CD4-positive, alpha-beta T cell treated with Interleukin-15 for 1 hour (primary cell): ENCODE measurements around the gene A3GALT2.
"Not testable (repeated sequence)": the region's sequence is repeated elsewhere in the genome, so short reads cannot be mapped to it uniquely, and the experiment has no call there.

ENCODE experiments used
- DNase-seq: peaks from one replicate; pipeline ENCODE4 v3.0.0-alpha.2; 2020

A3GALT2 gene

DNA sequence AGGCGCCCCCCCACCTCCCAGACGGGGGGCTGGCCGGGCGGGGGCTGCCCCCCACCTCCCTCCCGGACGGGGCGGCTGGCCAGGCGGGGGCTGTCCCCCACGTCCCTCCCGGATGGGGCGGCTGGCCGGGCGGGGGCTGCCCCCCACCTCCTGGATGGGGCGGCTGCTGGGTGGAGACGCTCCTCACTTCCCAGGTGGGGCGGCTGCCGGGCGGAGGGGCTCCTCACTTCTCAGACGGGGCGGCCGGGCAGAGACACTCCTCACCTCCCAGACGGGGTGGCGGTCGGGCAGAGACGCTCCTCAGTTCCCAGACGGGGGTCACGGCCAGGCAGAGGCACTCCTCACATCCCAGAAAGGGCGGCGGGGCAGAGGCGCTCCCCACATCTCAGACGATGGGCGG is 11.5 kb downstream of the A3GALT2 start:
- not testable (repeated sequence) for DNase-seq

DNA sequence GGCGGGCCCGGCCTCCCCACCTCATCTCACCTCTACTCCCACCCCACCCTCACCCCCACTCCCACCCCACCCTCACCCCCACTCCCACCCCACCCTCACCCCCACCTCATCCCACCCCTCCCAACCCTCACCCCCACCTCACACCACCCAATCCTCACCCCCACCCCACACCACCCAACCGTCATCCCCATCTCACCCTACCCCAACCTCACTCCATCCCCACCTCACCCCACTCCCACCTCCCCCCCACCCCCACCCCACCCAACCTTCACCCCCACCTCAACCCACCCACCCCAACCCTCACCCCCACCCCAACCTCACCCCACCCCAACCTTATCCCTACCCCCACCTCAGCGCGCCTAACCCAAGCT is 13.4 kb downstream of the A3GALT2 start:
- no peak for DNase-seq

DNA sequence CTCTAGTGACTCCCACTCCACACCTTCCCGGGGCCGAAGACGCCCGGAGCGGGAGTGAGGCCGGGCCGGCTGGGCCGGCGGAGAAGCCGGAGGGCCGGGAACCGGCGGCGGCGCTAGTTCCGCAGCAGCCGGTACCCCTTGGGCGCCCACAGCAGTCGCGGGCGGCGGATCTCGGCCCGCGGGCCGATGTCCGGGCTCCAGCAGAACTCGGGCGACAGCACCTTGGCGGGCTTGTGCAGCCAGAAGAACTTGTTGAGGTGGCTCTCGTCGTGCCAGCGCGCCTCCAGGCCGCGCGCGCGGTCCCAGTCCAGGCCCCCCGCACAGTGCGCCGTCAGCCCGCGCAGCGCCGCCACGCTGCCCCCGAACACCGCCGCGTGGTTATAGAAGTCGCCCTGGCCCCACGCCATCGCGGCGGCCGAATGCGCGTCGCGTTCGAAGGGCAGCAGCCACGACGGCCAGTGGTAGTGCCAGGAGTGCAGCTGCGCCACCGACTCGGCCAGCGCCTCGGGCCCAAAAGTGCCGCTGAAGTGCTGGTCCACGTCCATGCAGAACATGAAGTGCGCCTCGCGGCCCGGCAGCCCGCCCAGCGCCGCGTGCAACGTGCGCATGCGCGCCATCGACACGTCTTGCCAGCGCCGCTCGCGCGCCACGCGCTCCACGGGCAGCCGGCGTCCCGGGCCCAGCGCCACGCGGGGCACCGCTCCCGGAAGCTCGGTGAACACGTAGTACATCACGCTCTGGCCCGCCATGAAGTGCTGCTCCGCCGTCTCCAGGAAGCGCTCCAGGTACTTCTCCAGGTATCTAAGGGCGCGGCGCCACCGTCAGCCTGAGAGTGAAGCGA is 14.0 kb downstream of the A3GALT2 start:
- no peak for DNase-seq

DNA sequence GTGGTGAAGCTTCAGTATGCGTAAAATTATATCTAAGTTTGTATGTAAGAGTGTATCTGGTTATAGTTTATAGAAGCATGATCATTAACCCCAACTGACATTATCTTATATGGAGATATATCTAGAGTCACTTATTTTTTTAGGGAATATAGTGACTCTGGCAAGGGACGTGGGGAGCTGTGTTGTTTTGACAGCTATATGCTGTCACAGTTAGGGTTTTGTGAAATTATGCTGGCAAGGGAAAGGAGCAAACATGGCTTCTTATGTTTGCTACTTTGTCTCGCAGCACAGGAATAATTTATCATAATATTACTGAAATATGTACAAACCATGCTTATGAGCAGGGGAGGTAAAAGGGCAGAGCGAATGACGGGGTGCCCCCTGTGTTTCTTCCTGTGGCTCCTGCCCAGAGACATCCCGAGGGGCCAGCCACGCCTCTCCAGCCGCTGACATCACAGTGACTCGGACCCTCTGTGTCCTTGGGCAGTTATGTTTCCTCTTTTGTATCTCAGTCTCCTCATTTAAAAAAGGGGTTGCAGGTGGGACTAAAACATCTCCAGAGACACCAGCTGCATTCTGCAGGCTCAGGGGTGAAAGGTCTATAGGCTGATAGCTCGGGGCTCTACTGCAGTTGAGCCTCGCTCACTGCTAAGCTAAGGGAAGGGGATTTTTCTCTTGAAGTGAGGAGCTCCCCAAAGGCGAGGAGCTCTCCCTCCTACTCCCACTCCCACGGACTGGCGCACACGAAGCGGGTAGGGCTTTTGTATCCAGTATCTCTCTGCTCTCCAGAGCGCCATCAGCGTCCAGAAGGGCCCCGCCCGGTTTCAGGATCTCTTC is 14.9 kb downstream of the A3GALT2 start:
- no peak for DNase-seq

DNA sequence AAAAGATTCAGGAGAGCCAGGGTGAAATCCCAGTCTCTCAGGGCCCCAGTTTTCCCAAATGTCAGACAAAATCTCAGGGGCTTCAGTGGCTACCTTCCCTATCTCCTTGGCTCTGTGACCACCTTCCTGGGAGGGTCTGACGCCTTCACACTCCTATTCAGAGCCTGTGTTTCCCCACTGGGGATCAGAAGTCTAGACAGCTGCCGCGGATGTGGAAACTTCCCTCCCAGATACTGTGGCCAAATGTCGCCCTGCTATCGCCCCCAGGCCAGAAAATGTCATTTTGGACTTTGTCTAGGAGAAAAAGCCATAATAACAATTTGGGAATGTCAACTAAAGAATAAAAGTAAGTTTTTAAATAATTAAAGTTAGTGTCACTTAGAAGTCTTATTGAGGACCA is 15.9 kb downstream of the A3GALT2 start:
- no peak for DNase-seq

DNA sequence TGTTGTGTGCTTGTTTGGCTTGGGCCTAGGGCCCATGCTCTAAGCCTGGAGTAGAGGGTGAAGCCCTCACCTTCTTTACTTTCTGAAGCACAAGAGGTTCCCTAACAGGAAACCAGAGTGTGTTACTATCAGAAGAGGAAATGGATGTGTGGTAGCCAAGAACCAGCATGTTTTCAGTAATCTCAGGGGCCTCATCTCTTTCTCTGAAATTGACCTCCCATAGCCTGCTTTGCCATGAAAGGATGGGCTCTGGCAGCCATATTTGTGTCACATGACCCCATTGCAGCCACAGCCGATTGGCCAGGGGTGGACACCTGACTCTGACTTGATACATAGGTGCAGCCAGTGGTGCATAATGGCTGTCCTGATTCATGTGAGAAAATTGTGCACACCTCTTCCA is 18.6 kb downstream of the A3GALT2 start:
- no peak for DNase-seq

DNA sequence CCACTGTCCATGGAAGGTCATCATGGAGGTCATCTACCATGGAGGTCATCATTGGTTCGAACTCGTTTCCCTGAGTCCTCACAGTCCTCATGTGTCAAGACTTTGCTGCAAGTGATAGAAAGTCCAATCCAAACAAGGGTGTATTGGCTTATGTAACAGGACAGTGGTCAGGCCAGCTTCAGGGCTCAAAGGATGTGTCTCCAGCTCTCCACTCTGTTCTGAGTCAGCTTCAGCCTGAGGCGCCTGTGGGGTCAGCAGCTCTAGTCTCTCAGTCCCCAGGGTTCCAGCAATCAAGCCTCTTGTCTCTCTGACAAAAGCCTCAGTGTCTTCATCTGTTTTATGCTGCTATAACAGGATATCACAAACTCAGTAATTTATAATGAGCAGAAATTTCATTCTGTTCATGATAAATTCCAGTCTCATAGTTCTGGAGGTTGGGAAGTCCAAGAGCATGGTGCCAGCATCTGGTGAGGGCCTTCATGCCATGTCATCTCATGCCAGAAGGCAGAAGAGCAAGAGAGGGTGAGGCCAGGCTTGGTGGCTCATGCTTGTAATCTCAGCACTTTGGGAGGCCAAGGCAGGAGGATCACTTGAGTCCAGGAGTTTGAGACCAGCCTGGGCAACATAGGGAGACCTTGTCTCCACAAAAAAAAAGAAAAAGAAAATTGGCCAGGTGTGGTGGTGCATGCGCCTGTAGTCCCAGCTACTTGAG is 19.5 kb downstream of the A3GALT2 start:
- no peak for DNase-seq

DNA sequence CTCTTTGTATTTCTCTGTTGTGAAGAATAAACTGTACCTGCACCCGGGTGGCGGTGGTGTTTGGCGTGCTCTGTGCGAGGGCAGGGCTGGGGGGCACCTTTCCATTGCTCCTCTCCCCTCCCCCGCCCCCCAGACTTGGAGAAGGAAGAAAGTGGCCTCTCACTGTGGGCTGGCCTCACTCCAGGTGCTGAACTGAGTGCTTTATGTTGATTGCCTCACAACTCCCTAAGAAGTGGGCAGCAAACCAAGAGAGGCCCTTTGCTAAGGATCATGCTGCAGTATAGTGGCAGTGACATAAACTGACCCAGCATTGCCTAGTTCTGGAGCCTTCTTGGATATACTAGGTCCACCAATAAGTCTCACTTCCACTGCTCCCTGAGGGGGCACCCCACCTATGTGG is 20.2 kb downstream of the A3GALT2 start:
- no peak for DNase-seq

DNA sequence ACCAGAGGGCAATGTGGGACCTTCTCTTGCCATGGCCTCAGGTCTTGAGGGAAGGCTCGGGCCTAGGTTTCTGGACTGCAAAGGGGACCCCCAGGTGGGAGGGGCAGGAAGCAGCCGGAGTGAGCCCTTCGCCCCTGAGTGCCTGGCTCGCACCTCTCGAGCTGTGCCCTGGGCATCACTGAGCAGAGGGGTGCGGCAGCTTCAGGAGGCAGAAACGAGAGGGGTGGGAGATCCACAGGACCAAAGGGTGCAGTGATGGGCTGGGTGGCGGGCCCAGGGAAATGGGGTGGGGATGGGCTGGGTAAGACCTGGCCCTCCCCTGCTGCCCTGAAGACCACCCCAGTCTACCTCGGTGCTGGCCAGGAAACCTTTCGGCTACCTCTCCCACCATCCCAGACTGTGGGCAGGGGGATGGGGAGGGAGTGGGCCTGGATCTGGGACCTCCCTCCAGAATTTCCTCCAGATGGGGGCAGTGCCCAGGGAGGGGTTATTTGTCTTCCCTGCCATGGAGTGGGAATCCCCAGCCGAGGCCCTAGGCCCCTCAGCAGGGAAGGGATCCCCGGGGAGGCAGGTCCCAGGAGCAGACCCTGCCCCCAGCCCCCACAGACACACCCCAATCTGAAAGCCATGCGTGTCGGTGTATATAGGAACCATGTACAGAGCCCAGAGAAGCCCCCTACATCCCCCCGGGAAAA is 21.3 kb downstream of the A3GALT2 start:
- no peak for DNase-seq

DNA sequence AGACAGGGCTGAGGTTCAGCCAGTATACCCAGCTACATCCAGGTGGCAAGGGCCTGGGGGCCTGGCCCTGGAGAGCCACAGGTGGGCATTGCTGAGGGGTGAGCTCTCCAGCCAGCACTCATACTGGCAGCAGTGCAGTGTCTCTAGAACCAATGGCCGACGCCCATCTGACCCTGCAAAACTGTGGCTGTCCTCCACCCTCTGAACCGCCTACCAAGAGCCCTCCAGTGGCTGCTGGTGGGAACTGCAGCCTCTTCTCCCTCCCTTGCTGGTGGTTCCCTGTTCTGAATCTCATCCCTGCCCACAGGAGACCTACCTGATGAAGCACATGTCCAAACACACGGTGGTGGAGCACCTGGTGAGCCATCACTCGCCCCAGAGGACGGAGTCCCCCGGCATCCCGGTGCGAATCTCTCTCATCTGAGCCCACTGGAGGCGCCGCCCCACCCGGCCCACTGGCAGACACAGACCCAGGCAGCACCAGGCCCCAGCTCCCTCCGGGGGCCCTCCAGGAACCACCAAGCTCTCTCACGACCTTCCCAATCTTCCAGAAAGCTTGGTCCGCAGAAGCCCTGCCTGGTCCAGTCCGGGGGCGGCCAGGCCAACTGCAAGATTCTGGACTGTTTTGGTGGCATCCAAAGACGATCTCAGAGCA is 22.1 kb downstream of the A3GALT2 start:
- peak; percentile 54 for DNase-seq

DNA sequence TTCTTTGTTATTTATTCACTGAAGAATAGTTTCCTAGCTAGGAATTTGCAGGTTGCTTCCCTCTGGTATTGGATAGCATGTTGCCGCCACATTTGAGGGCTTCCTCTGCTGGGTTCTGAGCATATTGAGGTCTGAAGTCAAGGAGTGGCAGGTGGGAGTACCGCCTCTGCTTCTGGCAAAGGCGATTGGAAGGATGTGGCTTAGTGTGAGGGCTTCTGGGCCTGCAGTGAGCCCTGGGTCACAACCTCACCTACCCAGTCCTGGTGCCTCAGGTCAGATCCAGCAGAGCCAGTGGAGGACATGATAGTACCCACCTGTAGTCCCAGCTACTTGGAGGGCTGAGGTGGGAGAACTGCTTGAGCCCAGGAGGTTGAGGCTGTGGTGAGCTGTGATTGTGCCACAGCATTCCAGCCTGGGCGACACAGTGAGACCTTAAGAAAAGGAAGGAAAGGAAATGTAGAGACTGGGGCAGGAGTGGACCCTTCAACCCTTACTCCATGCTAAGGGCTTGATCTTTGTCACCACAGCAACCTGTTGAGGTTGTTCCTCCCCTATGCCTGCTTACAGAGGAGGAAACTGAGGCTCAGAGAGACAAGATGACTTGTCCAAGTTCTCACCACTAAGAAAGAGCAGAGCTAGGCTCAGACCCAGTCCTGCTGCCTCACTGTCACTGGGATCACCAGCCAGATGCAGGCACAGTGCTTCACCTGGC is 22.8 kb downstream of the A3GALT2 start:
- no peak for DNase-seq

DNA sequence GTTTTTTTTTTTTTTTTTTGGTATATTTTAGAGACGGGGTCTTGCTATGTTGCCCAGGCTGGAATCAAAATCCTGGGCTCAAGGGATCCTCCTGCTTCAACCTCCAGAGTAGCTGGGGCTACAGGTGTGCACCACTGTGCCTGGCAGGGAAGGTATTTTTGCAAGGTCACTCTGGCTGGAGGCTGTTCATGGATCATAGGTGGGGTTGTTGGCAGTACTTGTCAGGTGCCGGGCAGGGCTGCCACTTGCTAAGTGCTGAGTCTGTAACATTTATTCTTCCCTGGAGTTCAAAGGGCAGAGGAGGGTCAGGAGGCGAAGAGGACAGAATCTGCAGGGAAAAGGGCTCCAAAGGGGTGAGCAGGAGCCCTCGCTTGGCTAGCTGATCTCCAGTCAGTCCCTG is 24.1 kb downstream of the A3GALT2 start:
- DNase-seq, result no peak

DNA sequence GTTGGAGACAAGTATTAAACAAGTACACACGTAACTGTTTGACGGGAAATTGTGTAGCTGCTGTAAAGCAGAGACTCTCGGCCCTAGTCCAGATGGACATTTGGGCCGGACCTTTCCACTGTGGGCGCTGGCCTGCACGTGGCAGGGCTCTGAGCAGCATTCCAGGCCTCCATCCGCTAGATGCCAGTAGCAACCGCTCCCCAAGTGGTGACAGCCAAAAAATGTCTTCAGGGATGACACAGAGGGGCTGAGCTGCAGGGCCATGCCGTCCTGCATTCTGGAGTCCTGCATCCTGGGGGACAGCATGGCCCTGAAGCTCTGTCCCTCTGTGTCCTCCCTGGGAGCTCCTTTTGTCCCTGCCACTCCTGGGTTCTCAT is 24.8 kb downstream of the A3GALT2 start:
- DNase-seq, result no peak

DNA sequence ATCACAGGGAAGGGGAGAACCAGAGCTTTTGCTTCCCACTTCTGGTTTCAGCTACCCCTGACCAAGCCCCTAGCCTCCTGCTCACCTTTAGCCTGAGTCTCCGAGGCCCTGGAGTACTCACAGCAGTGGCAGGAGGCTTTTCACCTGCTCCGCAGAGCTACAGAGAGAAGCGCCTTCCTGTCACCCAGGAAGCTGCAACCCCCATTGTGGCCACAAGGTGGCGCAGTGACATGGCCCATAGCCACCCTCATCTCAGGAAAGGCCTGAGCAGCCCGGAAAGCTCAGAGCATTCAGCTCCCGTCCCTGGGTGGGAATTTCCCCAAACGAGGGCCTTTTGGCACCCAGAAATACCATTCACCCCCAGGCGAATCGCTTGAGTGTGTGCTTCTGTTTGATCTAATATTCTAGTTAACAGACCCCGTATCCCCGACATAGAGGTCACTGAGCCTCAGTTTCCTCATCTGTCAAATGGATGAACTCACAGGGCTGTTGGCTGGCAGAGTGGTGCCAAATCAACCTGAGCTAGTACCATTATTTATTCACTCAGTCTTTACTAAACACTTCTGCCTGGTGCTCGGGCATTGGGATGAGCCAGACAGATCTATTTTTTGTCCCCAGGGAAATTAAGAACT is 25.3 kb downstream of the A3GALT2 start:
- DNase-seq, result peak; percentile 75

DNA sequence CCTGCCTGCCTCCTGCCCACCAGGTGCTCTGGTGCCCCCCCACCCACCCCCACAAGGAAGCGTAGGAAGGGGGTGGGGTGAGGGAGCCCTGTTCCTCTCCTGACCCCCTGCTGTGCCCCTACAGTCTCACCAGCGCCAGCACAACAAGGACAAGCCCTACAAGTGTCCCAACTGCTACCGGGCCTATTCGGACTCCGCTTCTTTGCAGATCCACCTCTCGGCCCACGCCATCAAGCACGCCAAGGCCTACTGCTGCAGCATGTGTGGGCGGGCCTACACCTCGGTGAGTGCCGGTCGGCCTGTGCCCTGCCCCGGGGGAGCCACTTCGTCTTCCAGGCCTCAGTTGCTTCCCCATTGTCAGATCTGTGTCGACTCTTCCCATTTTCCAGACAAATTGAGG is 25.9 kb downstream of the A3GALT2 start:
- DNase-seq, result no peak

DNA sequence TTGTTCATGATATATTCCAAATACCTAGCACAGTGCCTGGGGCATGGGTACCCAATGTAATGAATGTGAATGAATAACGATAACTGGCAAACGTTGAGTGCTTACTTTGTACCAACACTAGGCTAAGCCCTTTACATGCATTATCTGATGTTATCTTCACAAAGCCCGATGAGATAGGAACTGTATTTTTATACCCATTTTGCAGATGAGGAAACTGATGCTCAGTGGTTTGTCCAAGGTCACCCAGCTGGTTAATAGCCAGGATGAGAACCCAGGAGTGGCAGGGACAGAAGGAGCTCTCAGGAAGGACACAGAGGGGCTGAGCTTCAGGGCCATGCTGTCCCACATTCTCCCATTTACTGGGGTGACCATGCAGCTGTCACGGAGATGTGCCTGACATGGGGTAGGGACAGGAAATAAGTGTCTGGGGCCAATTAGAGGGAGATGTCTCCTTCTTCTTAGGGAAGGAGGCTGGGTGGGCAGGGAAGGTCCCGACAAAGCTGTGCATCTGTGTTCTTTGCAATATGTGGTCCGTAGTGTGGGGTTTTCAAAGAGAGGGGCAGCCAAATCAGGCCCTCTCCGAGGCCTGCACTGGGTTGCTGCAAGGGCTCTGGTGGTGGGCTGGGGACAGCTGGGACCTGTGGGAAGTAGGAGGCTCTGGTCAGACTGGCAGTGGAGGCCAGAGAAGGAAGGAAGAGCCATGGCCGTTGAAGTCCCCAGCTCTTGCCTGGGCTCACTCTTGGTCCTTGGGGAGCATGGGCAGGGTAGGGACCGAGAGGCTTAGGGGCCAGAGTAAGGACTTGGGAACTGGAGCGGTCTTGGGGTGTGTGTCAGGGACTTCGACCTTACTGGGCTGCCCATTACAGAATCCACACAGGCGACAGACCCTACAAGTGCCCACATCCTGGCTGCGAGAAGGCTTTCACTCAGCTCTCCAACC is 26.6 kb downstream of the A3GALT2 start:
- DNase-seq, result no peak

DNA sequence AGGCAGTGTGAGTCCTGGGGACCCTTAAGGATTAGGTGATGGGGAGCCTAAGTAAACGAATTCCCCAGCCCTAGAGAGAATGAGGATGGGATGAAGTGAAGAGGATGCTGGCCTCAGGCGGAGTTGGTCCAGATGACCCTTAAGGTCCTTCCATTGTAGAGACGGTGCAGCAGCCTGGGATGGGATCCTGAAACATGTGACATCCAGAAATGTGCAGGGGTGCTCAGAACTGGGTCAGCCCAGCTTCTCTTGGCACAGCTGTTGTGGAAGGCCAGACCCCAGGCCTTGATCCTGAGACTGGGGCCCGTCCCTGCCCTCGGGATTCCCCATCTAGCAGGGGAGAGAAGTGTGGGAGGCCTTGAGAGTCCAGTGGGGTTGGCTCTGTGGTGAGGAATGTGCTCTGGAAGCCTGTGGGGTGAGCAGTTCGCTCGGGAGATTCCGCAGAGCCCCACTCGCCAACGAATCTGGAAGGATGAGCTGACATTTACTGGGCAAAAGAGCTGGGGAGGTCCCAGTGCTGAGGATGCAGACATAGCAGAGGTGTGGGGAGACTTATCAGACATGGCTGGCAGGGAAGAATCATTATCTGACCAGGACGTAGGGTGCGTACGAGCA is 28.1 kb downstream of the A3GALT2 start:
- DNase-seq, result no peak

DNA sequence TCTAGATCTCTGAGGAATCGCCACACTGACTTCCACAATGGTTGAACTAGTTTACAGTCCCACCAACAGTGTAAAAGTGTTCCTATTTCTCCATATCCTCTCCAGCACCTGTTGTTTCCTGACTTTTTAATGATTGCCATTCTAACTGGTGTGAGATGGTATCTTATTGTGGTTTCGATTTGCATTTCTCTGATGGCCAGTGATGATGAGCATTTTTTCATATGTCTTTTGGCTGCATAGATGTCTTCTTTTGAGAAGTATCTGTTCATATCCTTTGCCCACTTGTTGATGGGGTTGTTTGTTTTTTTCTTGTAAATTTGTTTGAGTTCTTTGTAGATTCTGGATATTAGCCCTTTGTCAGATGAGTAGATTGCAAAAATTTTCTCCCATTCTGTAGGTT is 30.3 kb downstream of the A3GALT2 start:
- DNase-seq, result not testable (repeated sequence)

DNA sequence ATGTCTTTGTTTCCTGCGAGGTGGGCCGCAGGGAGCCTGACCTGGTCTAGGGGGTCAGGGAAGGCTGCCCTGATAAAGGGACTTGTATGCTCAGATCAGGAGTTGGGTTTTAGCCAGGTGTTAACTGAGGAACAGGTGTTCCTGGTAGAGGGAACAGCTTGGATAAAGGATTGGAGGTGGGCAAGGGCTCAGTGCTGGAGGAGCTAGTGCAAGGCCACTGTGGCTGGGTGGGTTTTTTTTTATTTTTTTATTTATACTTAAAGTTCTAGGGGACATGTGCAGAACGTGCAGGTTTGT is 31.1 kb downstream of the A3GALT2 start:
- no peak for DNase-seq
